GM12878 (cell line): ENCODE results near the gene AGAP1. TPM values are rescaled to one million over a fixed set of nuclear protein-coding genes. Genes with fewer than 3 reads are reported as not detected.

Source experiments
- ATAC-seq: fragments of 200-7000 bp; cut with Tn5 transposase; 3 replicates; pipeline ENCODE4 v1.9.1; 2020; ENCODE audit warnings: mild to moderate bottlenecking, moderate library complexity
- BruUV-seq: library from RNA; stranded (reverse); fragments of 400-500 nt; replicated peaks from 2 replicates; lab custom pipeline; 2021; lab: Mats Ljungman, UMichigan
- CTCF ChIA-PET: fragments of 300-600 bp; sonication (Branson Sonifier 250); formaldehyde crosslinking; extraction: SDS; loops from one replicate; lab custom pipeline; 2021; ENCODE audit warnings: inconsistent platforms; lab: Yijun Ruan, JAX
- POLR2A ChIA-PET: fragments of 350-600 bp; formaldehyde crosslinking; extraction: SDS; loops from one replicate; lab custom pipeline; 2021; ENCODE audit warnings: inconsistent platforms; lab: Charles Lee
- RAD21 ChIA-PET: fragments of 300-600 bp; sonication (Branson Sonifier 250); formaldehyde crosslinking; loops from one replicate; lab custom pipeline; 2023; ENCODE audit warnings: antibody characterized with exemption; ENCODE audit not compliant: unreplicated experiment; lab: Charles Lee
- SMC1A ChIA-PET: fragments of 300-600 bp; sonication (Branson Sonifier 250); formaldehyde crosslinking; loops from one replicate; lab custom pipeline; 2023; ENCODE audit not compliant: unreplicated experiment, uncharacterized antibody; lab: Charles Lee
- DNase-seq: peaks from one replicate; pipeline ENCODE4 v3.0.0-alpha.2; 2011; ENCODE audit warnings: low read depth, low spot score
- FAIRE-seq: peaks from 3 replicates; lab custom pipeline; 2011; peaks lifted over from hg19 to GRCh38; lab: Jason Lieb, UNC
- H2AFZ ChIP-seq: 2 replicates; pipeline ENCODE4 v1.6.0; 2011; ENCODE audit warnings: low read depth, low read length, control low read depth; ENCODE audit not compliant: control insufficient read depth
- H3K27ac ChIP-seq: 2 replicates; pipeline ENCODE4 v1.5.1; 2011; ENCODE audit warnings: control low read depth; ENCODE audit not compliant: control insufficient read depth, insufficient read depth
- H3K27me3 ChIP-seq, 2 experiments: replicated peaks in 1 of 2; 2 replicates each; pipeline versions ENCODE4 v1.6.0 to v1.6.1; 2011; ENCODE audit warnings: low read length in 1 of 2; ENCODE audit not compliant: control insufficient read depth in 2 of 2, insufficient read depth in 2 of 2
- H3K36me3 ChIP-seq, 2 experiments: 2 replicates each; pipeline ENCODE4 v1.5.1; 2011; ENCODE audit warnings: low read length in 1 of 2; ENCODE audit not compliant: control insufficient read depth in 2 of 2, insufficient read depth in 2 of 2
- H3K4me1 ChIP-seq: 2 replicates; pipeline ENCODE4 v1.6.1; 2011; ENCODE audit warnings: mild to moderate bottlenecking, low read length, moderate library complexity, mixed read lengths; ENCODE audit not compliant: control insufficient read depth, insufficient read depth
- H3K4me2 ChIP-seq: 2 replicates; pipeline ENCODE4 v1.6.0; 2011; ENCODE audit warnings: control low read depth; ENCODE audit not compliant: control insufficient read depth, insufficient read depth
- H3K4me3 ChIP-seq: fragments of 200-600 bp; sonication (generic); 2 replicates; pipeline ENCODE4 v1.5.1; 2016
- H3K79me2 ChIP-seq: 2 replicates; pipeline ENCODE4 v1.6.0; 2011; ENCODE audit warnings: low read length; ENCODE audit not compliant: control insufficient read depth, insufficient read depth
- H3K9ac ChIP-seq: 2 replicates; pipeline ENCODE4 v1.8.0; 2011; ENCODE audit warnings: low read length, control low read depth, mixed read lengths; ENCODE audit not compliant: control insufficient read depth, insufficient read depth
- H3K9me3 ChIP-seq: replicated peaks from 3 replicates; pipeline ENCODE4 v1.5.1; 2011; ENCODE audit warnings: mild to moderate bottlenecking, low read length; ENCODE audit not compliant: control insufficient read depth, insufficient read depth
- H4K20me1 ChIP-seq: 2 replicates; pipeline ENCODE4 v1.6.0; 2011; ENCODE audit not compliant: control insufficient read depth, insufficient read depth
- BHLHE40 ChIP-seq, 2 experiments: fragments of 450-650 bp in 1 of 2; IDR thresholded peaks; 2 replicates each; pipeline ENCODE4 v1.6.1; 2011 to 2017; ENCODE audit warnings: low read depth in 2 of 2, borderline replicate concordance in 1 of 2, improper control_type of control experiment in 1 of 2, low read length in 1 of 2, mild to moderate bottlenecking in 1 of 2
- E2F4 ChIP-seq: IDR thresholded peaks from 2 replicates; pipeline ENCODE4 v1.6.1; 2012; ENCODE audit warnings: low read depth, low read length, improper control_type of control experiment
- ELK1 ChIP-seq: IDR thresholded peaks from 2 replicates; pipeline ENCODE4 v1.6.1; 2012; ENCODE audit warnings: low read depth, low read length, improper control_type of control experiment
- GATAD2B ChIP-seq: fragments of 450-650 bp; conservative IDR thresholded peaks from 2 replicates; pipeline ENCODE4 v1.6.1; 2017; ENCODE audit warnings: low read depth, mild to moderate bottlenecking, moderate library complexity
- JUNB ChIP-seq: IDR thresholded peaks from 2 replicates; pipeline ENCODE4 v1.6.1; 2016; ENCODE audit warnings: antibody characterized with exemption, mild to moderate bottlenecking
- KLF5 ChIP-seq: fragments of 450-650 bp; IDR thresholded peaks from 2 replicates; pipeline ENCODE4 v1.6.1; 2014; ENCODE audit warnings: mild to moderate bottlenecking; ENCODE audit not compliant: partially characterized antibody
- MTA3 ChIP-seq: IDR thresholded peaks from 2 replicates; pipeline ENCODE4 v1.6.1; 2012; ENCODE audit warnings: low read length, inconsistent platforms, borderline replicate concordance
- NFIC ChIP-seq: IDR thresholded peaks from 2 replicates; pipeline ENCODE4 v1.6.1; 2012; ENCODE audit warnings: low read depth, mild to moderate bottlenecking, inconsistent platforms, low read length, moderate library complexity
- NFYA ChIP-seq: IDR thresholded peaks from 2 replicates; pipeline ENCODE4 v1.6.1; 2011; ENCODE audit warnings: low read depth, mild to moderate bottlenecking, low read length, improper control_type of control experiment, borderline replicate concordance
- PRDM15 ChIP-seq: fragments of 450-650 bp; formaldehyde crosslinking; IDR thresholded peaks from 2 replicates; pipeline ENCODE4 v1.4.0; 2020; ENCODE audit warnings: mild to moderate bottlenecking, moderate library complexity
- USF1 ChIP-seq: IDR thresholded peaks from 2 replicates; pipeline ENCODE4 v1.6.1; 2011; ENCODE audit warnings: borderline replicate concordance, low read depth, mild to moderate bottlenecking, moderate library complexity, mixed read lengths, low read length; ENCODE audit not compliant: insufficient read depth; ENCODE audit errors: extremely low read length
- YBX1 ChIP-seq: fragments of 450-650 bp; IDR thresholded peaks from 2 replicates; pipeline ENCODE4 v1.6.1; 2016; ENCODE audit warnings: antibody characterized with exemption
- WGBS: methylation state at CpG from one replicate; pipeline ENCODE4 v1.1.6; 2016; ENCODE audit warnings: low lambda C conversion rate; ENCODE audit not compliant: insufficient replicate concordance, insufficient coverage; ENCODE audit errors: missing lambda C conversion rate; 5-methylcytosine and 5-hydroxymethylcytosine counted together
- in situ Hi-C: fragments of 300-500 bp; cut with MboI; formaldehyde crosslinking; loops from 9 replicates; pipeline ENCODE4 v1.14.3; 2018; ENCODE audit warnings: mixed read lengths
- intact Hi-C: fragments of 100-400 bp; cut with micrococcal nuclease; formaldehyde crosslinking; loops from one replicate; pipeline ENCODE4 v1.14.2; 2022; ENCODE audit not compliant: unreplicated experiment
- polyA plus RNA-seq, 11 experiments: library from polyadenylated mRNA; depleted of rRNA in 4 of 11; unstranded in 6 of 11; stranded (reverse) in 5 of 11; fragments of >200 nt; fragmentation: Nextera tagmentation in 4 of 11; fragmentation: Illumina TruSeq in 1 of 11; extraction: Ambion mirVana in 4 of 11; extraction: Trizol in 1 of 11; gene quantifications; 1 replicate in 1 of 11; 2 replicates in 10 of 11; pipeline versions ENCODE4 v1.2.1 to v1.2.3, GENCODE V29; 2011 to 2016; ENCODE audit warnings: inconsistent platforms in 2 of 11, missing spikeins in 2 of 11, low read depth in 1 of 11
- total RNA-seq, 4 experiments: library from RNA; depleted of rRNA in 3 of 4; stranded (reverse); fragments of >200 nt in 3 of 4; fragmentation: Illumina TruSeq in 1 of 4; extraction: Trizol in 1 of 4; gene quantifications; 2 replicates each; pipeline versions ENCODE4 v1.2.1 to v1.2.3, GENCODE V29; 2013 to 2021

AGAP1 gene
- total and polyA plus RNA-seq, 10 of the 15 experiments (the other 5 are each of a cell fraction or from before 2014, with no cell fraction given) = 0.05 to 0.15 (median 0.06) TPM; not detected in 7

DNA sequence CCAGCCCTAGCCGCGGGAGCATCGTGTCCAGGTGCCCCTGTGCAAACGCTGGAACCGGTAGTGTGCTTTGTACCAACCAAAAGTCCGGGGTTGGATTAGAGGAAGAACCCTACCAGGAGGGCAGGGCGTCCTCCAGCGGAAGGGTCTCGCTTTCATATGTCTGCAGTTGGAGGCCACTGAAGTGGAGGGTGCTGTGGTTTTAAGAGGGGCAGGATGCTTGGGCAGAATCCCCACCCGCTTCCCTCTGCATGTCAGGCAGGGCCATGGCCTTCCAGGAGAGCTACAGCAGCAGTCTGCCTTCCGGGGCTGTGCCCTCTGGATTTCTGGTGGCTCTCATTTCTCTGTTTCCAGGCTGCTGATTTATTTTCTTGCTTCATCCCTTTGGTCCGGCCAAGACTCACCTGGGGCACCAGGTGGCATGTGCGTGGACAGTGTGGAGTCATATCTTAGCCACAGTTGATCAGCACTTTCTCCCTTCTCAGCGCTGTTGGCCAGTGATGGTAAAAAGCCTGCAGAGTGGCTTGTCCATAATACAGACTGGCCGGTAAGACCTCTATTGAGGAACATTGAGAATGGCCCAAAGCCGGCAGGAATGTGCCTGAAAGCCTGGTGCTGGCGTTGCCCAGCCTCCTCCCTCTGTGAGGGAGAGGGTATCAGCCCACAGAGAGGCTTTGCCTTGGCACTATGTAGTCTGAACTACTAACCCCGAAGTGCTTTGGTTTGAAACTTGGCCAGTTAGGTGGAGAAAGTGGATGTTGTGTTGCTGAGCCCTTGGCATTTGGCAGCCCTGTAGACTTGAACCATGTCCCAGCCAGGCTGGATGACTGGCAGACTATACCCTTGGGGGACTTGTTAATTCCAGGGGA lies 1.8 kb downstream of the AGAP1 start (continued):
- TF ChIP-seq PRDM15 (CRISPR knock-in tag) (no peak), YBX1 (no peak), NFYA (no peak), NFIC (no peak)

GRCh38 chr2:235496239-235496621 lies 2.4 kb downstream of the AGAP1 start:
- H4K20me1 ChIP-seq = 0 out of 2 replicates have a peak, but pooled peaks cover 4% of the 10 kb centered on the region
- ChIA-PET POLR2A (no interaction called here), CTCF (no interaction called here), SMC1A (no interaction called here), RAD21 (no interaction called here)
- no peak overlapping the region for H3K4me3 ChIP-seq
- no peaks in the 10 kb centered on the region for H3K9me3 ChIP-seq
- no peaks in the 10 kb centered on the region for H3K79me2 ChIP-seq
- H3K9ac ChIP-seq = no peak overlapping the region
- FAIRE-seq (no peak), DNase-seq (no peak), ATAC-seq (no peak)
- peaks cover 4 to 17% of the 10 kb centered on the region in 2 experiments for H3K27me3 ChIP-seq
- intact Hi-C loops (no loop called here), in situ Hi-C loops (no loop called here)
- H3K4me2 ChIP-seq = no peak overlapping the region
- 74% methylated on average over 8 of the region's 8 CpGs for WGBS
- no peaks in the 10 kb centered on the region for H3K4me1 ChIP-seq
- no peaks in the 10 kb centered on the region for H3K36me3 ChIP-seq
- no peak overlapping the region for H3K27ac ChIP-seq
- BruUV-seq = no TSS peak
- H2AFZ ChIP-seq = no peak overlapping the region
- TF ChIP-seq USF1 (no peak), JUNB (no peak), KLF5 (no peak), MTA3 (no peak), ELK1 (no peak), E2F4 (no peak), BHLHE40 (IDR thresholded peaks at IDR 0.05; ENCODE audit: borderline replicate concordance in 1 of 2, low read depth in 2 of 2, low read length in 1 of 2) (no peak), GATAD2B (no peak)
